Fibroblast of upper back skin (primary cell): ENCODE data around the gene TRPT1.

Experiments
- DNase-seq: peaks from one replicate; pipeline ENCODE4 v3.0.0-alpha.2; 2013

Gene TRPT1

DNA sequence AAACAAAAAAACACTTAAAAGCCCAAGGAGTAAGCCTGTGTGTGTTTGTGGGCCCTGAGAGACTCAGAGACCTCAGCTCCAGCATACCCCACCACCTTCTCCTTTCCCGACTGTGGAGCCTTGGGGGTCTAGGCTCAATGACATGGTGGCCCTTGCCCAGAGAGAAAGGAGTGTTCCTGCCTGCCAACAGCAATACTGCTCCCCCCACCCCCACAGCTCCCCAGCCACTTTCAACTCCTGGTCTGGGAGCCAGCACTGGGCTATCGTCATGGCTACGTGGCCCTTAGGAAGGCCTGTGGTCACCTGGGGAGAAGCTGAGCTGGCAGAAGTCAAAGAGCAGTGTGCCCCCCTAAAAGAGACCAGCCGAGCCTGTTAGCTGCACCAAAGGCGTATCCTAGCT lies 18.1 kb upstream of the TRPT1 start:
- no peak for DNase-seq

DNA sequence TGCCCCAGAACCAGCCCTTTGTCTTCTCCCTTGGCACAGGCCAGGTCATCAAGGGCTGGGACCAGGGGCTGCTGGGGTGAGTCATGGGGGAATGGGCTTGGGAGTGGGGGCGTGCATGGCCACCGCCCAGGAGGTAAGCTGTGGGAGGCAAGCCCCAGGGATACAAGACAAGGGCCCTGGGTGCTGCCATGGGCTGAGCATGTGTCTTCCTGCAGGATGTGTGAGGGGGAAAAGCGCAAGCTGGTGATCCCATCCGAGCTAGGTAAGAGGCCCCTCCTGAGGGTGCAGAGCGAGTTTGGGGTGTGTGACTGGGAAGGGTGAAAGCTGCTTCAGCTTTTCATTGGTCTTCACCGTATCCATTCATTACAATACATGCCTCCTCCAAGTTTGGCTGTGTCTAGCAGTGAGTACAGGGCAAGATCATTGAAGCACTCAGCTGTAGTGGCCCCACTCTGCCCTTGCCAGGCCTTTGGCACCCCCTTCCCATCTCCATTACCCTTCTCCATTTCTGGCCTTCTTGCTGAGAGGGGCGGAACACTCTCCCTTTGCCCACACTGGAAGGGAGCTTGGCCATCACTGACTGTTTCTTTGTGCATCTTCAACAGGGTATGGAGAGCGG lies 17.4 kb upstream of the TRPT1 start:
- no peak for DNase-seq

DNA sequence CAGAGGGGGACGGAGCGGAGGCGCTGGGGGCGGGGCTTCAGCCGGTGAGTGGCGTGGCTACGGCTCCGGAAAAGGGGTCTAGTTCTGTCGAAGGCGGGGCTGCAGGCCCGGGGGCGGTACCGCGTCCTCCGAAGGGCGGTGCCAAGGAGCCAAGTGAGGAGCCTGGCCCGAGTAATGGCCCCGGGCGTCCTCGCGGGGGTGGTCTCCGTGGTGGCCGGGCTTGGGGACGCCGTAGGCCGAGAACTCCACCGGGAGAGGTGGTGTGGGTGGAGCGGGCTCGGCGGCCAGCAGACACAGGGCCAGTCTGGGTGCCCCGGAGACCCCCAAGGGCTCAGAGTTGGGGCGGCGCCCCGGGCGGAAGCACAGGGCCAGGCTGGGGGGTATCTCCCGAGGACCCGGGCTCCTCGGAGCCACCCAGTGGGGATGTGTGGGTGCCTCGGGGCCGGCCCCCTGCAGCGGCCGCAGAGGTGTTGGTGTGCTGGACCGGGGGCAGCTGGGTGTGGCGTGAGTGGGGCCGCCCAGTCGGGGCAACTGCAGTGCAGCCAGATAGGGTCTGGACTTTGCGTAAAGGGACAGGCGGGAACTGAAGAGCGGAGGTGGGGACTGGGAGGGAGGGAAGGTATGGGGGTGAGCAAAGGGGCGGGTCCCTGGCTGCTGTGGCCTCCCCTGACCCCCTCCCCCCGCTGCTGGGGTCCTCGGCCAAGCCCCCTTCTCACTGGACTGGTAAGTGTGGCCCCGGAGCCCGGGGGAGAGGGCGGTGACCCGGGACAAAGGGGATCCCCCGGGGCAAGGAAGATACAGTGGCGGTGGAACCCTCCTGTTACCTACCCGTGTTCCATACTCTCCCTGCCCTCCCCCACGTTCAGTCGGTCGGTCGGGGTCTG lies 15.7 kb upstream of the TRPT1 start:
- DNase-seq = no peak

DNA sequence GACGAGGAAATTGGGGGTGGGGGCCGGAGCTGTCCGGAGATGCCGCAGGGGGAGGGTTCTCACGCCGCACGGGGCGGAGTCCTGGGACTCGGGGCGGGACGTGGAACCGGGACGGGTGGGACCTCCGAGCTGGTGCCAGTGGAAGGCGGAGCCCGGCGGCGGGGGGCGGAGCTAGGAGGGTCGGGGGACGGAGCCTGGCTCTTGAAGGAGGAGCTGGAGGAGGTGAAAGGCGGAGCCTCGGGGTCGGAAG lies 15.2 kb upstream of the TRPT1 start:
- peak; percentile 99 for DNase-seq

DNA sequence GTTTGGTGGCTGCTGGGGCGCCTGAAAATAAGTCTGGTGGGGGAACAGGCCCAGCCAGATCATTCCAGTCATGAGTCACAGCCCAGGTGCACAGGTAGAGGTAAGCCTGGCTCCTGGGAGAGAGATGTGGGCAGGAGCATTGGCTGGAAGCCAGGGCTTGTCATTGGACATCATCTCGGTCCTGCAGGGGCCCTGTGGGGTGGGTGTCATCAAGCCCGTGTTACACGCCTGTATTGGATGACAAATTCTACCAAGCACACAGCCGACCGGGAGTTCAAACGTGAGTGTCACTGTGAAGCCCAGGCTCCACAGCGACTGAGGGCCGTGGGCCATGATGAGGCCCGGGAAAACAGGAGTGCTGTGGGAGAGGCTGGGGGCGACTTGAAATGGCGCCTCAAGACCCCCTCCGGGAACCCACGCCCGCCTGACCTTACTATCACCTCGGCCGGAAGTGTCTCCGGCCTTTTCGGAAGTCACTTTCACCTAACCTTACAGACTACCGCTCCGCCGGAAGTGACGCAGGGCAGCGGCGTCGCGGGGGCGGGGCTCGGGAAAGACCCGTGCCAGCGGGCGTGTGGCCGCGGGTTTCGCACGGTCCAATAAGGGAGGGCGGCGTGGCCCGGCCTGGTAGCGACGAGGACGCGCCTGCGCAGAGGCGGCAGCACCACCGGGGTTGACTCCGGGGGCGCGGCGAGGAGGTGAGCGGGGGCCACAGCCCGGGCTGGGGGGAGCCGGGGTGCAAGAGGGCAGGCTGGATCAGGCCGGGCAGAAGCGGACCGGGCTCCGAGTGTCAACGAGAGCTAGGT lies 14.7 kb upstream of the TRPT1 start, which contains the start of gene FKBP2:
Gene FKBP2, plus strand, starts transcription at position 661 of the 806 bp plus-strand sequence. CDS start 1,293 bp downstream, outside the sequence.
- peak; percentile 97 for DNase-seq

DNA sequence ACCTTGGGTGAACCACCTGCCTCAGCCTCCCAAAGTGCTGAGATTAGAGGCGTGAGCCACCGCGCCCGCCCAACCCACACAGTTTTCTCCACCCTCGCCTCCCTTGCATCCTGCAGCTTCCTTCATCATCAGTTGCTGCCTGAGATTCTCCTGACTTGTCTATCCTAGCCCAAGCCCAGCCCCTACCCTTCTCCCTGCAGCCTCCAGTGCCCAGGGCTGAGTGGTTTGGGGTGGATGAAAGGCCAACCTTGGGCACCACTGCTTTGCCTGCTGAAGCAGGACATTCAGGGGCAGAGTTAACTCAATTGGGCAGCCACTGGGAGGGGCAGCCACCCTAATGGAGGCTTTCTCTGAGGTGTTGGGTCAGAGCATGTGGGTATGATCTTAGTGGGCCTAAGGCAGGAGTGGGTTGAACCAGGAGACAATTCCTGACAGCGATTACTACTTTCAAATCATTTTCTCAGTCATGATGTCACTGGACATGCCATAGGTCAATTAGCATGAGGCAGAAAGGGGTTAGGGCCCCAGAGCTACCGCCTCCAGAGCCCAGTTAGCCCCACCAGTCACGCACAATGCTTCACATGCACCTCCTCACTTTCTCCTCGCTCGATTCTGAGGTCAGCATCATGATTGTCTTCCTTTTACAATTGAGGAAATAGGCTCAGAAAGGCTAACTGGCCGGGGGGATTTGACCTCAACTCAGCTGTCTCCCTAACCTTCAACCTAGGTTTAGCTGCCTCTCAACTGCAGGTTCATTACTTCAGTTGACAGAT lies 13.9 kb upstream of the TRPT1 start:
- no peak for DNase-seq

DNA sequence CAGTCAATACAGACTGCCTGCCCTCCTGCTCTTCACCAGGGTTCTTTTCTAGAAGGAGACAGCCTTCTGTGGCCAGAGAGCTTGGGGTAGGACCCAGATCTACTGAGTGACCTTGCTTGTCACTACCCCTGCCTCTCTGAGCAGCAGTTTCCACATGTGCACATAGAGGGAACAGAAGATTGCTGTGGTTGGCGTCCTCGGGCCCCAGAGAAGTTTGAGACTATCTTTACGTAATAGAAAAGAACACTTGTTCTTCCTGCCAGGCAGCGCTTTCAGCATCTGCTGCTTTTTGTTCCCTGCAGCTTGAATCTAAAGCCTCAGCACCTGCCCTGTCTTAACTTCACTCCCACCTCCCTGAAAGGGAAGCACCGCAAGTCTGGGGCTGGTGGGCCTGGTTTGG lies 13.0 kb upstream of the TRPT1 start:
- DNase-seq = no peak

DNA sequence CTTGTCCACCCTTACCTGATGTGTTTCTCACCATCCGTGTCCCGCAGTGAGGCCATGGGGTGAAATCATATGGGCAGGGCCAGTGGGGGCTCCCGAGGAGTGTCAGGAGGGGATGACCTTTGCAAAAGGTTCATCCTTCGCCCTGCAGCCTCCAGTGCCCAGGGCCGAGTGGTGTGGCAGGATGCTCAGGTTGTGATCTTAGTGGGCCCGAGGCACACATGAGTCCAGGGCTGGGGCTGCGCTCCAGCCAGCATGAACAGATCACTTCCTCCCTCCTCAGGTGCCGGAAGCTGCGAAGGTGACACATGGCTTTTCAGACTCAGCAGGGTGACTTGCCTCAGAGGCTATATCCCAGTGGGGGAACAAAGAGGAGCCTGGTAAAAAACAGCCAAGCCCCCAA lies 12.1 kb upstream of the TRPT1 start:
- DNase-seq = no peak

DNA sequence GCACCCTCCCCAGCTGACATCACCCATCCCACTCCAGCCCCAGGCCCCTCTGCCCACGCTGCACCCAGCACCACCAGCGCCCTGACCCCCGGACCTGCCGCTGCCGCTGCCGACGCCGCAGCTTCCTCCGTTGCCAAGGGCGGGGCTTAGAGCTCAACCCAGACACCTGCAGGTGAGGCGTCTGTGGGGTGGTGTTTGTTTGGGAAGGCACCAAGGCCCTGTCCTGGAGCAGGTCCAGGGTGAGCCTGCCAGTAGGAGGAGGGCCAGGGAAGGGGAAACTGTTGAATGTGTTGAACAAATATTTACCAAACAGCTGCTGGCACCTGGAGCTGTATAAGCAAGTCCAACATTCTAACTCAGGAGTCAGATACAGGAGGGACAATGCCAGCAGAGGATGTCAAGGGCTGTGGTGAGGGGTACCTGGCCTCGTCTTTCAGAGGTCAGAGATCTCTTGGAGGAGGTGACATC lies 11.5 kb upstream of the TRPT1 start:
- no peak for DNase-seq

DNA sequence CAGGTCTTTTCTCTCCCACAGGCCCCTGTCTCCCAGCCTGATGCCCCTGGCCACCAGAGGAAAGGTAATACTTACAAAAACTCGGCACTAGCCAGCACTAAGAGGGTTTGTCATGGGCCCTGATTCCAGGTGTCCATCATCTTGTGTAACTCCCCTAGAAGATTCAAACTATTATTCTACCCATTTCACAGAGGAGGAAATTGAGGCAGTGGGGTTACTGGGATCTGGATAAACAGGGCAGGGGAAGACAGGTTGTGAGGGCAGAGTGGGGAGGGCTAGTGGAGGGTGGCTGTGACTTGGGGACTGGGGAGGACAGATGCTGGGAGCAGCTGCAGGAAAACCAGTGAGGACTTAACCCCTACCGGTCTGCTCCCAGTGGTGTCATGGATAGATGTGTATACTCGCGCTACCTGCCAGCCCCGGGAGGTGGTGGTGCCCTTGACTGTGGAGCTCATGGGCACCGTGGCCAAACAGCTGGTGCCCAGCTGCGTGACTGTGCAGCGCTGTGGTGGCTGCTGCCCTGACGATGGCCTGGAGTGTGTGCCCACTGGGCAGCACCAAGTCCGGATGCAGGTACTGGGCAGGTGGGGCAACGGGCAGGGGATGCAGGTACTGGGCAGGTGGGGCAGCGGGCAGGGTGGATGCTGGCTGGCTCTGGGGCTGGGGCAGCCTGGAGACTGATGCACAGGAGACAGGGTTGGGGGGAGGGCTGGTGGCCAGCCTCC lies 9.6 kb upstream of the TRPT1 start:
- DNase-seq = no peak

DNA sequence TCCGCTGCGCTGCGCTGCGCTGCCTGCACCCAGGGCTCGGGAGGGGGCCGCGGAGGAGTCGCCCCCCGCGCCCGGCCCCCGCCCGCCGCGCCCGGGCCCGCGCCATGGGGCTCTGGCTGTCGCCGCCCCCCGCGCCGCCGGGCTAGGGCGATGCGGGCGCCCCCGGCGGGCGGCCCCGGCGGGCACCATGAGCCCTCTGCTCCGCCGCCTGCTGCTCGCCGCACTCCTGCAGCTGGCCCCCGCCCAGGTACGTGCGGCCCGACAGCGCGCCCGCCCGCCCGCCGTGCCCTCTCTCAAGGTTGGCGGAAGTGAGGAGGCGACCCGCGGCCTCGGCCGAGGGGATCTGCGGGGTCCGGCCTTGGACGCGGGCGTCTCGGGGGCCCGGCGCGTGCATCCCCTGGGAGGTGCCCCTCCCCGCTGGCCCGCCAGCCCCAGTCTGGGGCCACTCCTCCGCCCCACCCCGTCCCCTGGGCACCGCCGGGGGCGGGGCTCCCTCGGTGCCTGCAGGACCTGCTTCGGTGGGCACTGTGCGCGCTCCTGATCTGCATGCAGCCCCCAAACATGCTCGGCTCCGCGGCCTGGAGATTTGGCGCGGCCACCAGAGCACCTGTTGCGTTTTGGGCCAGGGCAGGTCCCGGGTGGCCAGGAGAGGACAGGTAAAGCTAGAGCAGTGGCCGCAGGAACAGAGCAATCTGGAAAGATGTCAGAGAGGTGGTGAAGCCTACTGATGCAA lies 8.8 kb upstream of the TRPT1 start:
- no peak for DNase-seq

DNA sequence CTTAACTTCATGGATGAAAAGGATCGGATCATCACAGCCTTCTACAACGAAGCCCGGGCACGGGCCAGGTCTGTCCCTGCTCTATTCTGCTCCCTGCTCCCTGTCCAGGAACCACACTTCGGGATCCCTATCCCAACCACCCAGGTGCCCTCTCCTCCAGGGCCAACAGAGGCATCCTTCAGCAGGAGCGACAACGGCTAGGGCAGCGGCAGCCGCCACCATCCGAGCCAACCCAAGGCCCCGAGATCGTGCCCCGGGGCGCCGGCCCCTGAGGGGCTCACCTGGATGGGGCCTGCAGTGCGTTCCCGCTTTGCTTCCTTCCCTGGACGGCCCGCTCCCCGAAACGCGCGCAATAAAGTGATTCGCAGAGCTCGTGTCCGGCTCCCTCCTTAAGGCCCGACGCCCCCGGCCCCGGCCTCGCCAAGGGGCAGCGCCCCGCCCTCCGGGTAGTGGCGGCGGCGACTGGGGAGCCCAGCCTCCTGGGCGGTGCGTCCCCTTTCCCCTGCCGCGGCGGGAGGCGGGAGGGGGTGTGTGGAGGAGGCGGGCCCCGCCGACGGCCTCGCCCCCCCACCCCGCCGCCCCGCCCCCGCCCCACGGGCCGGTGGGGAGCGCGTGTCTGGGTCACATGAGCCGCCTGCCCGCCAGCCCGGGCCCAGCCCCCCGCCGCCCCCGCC lies 8.1 kb upstream of the TRPT1 start, which contains the start of gene VEGFB:
Gene VEGFB, plus strand, starts transcription at position 672 of the 674 bp plus-strand sequence. CDS start 250 bp downstream, outside the sequence.
- peak; percentile 57 for DNase-seq

DNA sequence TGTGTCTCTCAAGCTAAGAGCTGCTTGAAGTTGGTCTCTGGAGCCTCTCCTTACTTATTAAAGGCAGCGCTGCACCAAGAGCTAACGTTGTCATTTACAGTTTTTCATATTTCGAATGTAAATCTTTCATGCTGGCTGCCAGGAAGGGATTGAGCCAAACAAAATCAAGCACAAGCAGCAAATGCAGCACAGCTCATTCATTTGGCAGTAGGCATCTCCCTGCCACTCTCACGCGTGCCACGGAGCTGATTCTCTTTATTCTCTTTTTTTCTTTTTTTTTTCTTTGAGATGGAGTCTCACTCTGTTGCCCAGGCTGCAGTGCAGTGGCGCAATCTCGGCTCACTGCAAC lies 7.0 kb upstream of the TRPT1 start:
- no peak for DNase-seq

DNA sequence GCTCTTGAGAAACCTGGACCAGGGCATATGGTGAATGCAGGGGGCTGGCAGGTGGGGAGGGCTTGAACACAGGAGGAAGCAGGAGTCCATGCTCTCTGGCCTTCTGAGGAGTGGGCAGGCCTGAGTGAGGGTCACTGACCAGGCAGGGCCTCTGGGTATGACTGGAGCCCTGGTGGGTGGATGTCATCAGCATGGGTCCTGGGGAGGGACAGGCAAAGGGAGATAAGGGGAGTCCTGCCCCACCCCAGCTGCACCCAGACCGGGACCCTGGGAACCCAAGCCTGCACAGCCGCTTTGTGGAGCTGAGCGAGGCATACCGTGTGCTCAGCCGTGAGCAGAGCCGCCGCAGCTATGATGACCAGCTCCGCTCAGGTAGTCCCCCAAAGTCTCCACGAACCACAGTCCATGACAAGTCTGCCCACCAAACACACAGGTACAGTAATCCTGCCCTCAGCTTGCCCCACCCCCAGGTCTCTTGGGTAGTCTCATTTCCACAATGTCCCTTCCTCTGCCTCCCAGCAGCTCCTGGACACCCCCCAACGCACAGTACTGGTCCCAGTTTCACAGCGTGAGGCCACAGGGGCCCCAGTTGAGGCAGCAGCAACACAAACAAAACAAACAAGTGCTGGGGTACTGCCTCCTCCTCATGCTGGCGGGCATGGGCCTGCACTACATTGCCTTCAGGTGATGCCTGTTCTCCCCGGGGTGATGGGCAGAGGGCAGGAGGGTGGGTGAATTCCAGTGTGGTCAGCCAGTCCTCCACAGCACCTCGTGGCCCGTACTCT lies 6.4 kb upstream of the TRPT1 start:
- DNase-seq = no peak

DNA sequence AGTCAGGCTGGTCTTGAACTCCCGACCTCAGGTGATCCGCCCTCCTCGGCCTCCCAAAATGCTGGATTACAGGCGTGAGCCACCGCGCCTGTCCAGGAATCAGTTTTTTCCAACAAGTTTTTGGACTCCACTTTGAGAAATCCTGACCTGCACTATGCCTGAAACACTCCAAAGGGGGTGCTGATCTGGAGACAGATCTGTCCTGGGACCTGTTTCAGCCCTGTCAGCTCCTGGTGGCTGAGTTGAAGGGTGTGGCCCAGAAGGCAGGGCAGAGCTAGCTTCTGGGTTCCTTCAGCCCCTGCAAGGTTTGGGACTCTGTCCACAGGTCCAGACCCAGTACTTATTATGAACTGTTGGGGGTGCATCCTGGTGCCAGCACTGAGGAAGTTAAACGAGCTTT lies 5.6 kb upstream of the TRPT1 start:
- DNase-seq = no peak

DNA sequence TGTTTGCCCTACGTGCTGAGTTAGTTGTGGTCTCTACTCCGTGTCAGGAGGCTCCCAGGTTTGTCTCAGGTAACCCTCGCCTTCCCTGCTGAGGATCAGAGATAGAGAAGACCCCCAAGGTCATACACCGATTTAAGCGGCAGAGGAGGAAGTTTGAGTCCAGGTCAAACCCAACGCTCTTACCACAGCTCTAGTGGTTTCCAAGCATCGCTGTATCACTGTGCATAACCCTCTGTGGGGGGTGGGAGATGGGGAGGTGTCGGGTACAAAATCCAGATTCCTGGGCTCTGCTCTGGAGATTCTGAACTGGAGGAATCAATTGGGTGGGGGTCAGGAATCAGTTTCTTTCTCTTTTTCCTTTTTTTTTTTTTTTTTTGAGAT lies 5.0 kb upstream of the TRPT1 start:
- no peak for DNase-seq

DNA sequence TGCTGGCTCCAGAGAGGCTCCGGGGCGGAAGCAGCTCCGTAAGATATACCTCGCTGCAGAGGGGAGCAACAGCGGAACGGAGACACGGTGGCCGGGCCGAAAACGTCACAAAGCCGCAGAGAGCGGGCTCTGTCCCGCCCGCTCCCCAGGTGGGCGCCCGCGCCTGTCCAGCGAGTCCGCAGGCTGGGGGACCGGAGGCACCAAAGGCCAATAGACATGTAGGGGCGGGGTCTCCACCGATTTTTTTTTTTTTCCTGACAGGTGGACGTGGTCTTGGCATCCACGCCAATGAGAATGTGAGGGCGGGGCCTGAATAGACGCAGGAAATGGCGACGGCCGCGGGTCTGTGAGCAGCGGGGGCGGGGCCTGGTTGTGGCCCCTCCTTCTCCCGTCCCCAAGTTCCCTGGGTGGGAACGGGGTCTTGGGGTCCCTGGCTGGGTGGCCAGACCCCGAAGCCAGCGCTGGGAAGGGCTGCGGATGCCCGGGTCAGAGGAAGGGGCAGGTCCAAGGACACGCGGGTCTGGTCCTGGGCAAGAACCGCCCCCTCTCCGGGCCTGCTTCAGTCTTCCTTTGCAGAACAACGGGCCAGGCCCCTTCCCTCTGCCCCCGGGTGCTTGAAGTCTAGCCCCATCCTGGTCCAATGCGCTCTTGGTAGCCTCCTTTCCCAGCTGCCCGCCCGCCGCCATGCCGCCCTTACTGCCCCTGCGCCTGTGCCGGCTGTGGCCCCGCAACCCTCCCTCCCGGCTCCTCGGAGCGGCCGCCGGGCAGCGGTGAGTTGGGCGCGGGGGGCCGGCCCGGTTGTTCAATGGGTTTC lies 4.4 kb upstream of the TRPT1 start, which contains the start of gene DNAJC4:
Gene DNAJC4, plus strand, starts transcription at position 378 of the 814 bp plus-strand sequence. Its CDS starts 307 bp downstream, at position 685.
- peak; percentile 89 for DNase-seq

DNA sequence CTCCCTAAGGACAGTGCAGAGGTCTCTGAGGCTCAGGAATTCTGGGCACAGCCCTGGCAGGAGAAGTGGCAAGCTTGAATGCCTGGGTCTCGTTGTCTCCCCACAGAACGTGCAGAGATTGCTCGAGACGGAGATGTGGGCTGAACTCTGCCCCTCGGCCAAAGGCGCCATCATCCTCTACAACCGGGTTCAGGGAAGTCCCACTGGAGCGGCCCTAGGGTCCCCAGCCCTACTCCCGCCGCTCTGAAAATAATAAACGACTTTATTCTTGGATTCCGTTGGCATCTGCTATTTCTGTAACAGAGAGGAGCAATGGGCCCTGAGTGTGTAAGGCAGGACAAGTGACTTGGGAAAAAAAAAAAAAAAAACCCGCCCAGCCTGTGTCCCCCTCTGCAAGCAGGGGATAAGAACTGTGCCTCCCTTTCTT lies 3.8 kb upstream of the TRPT1 start:
- DNase-seq = no peak
